ENCODE data around the gene CDK12.

DNA sequence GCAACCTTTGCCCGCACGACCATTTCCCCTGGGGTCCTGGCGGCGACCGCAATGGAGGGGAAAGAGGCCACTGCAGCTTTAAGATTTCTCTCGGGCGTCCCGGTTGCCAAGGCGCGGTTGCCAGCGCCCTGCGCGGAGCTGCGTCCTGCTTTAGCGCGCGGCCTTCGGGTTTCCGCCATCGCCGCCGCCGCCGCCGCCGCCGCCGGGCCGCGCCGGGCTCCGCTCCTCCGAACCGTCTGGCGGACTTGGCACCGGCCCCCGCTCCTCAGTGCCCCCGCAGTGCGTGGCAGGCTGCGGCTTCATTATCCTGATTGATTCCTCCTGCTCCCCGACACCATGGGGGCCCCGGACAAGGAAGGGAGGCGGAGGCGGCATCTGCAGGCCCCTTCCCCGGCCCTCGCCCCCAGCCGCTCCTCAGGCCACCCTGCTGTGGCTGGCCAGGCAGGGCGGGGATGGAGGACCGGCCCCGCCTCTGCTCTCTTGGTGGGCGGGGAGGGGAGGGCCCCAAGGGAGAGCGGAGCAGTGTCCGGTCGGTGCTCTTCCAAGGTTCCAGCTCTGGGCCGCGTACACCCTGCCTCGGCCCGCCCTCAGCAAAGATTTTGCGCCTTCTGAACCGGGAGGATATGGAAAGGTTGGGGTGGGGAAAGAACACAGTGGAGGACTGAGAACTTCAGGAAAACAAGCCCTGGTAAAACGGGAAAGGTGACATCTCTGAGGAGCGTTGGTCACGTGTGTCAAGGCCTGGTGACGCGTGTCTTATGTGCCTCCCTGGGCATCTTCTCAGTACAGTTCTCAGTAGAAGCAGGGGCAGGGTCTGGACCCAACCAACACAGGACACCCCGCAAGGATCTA is 112.4 kb downstream of the CDK12 start:
- TF ChIP-seq, protein P1, sequence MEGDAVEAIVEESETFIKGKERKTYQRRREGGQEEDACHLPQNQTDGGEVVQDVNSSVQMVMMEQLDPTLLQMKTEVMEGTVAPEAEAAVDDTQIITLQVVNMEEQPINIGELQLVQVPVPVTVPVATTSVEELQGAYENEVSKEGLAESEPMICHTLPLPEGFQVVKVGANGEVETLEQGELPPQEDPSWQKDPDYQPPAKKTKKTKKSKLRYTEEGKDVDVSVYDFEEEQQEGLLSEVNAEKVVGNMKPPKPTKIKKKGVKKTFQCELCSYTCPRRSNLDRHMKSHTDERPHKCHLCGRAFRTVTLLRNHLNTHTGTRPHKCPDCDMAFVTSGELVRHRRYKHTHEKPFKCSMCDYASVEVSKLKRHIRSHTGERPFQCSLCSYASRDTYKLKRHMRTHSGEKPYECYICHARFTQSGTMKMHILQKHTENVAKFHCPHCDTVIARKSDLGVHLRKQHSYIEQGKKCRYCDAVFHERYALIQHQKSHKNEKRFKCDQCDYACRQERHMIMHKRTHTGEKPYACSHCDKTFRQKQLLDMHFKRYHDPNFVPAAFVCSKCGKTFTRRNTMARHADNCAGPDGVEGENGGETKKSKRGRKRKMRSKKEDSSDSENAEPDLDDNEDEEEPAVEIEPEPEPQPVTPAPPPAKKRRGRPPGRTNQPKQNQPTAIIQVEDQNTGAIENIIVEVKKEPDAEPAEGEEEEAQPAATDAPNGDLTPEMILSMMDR (IDR thresholded peaks at IDR 0.05) = no peak
- no peak for TF ChIP-seq POLR2A (IDR thresholded peaks at IDR 0.05)
